T-cell (primary cell): ENCODE results near the gene ASPSCR1. TPM values are rescaled to one million over a fixed set of nuclear protein-coding genes. Genes with fewer than 3 reads are reported as not detected.
A peak's percentile ranks its signal among the peaks of the same experiment; 100 is the strongest.

Experiments used
- ATAC-seq, 4 experiments: fragments of 200-7000 bp in 3 of 4; fragments of 150-1000 bp in 1 of 4; cut with Tn5 transposase; replicated peaks in 1 of 4; 1 replicate in 3 of 4; 2 replicates in 1 of 4; pipeline ENCODE4 v1.10.0; 2021; ENCODE audit warnings: moderate library complexity in 3 of 4, mild to moderate bottlenecking in 2 of 4, moderate number of reproducible peaks in 1 of 4
- CTCF ChIA-PET, 2 donors: fragments of 300-600 bp; sonication (Branson Sonifier 250); formaldehyde crosslinking; loops; one replicate each; lab custom pipeline; 2022; ENCODE audit warnings: antibody characterized with exemption in 2 of 2; lab: Charles Lee
- POLR2A ChIA-PET, 2 donors: fragments of 300-600 bp; sonication (Branson Sonifier 250); formaldehyde crosslinking; loops; one replicate each; lab custom pipeline; 2022; ENCODE audit warnings: antibody characterized with exemption in 2 of 2; lab: Charles Lee
- DNase-seq, 35 experiments: peaks; one replicate each; pipeline versions ENCODE4 v3.0.0 to v3.0.0-alpha.2; 2013 to 2023
- H3K27ac ChIP-seq: one replicate; pipeline ENCODE4 v1.5.1; 2013; ENCODE audit warnings: low read length
- H3K27me3 ChIP-seq, 2 experiments: replicated peaks in 1 of 2; 1 replicate in 1 of 2; 2 replicates in 1 of 2; pipeline versions ENCODE4 v1.6.1 to v1.7.0; 2013; ENCODE audit warnings: low read length in 1 of 2, mixed read lengths in 1 of 2; ENCODE audit not compliant: control insufficient read depth in 2 of 2, insufficient read depth in 2 of 2; ENCODE audit errors: extremely low read depth in 1 of 2
- H3K36me3 ChIP-seq, 2 donors: 1 replicate in 1 of 2; 2 replicates in 1 of 2; pipeline versions ENCODE4 v1.6.1 to v1.7.0; 2013; ENCODE audit warnings: low read length in 1 of 2; ENCODE audit not compliant: control insufficient read depth in 2 of 2, insufficient read depth in 1 of 2; ENCODE audit errors: extremely low read depth in 1 of 2
- H3K4me1 ChIP-seq, 2 experiments: 1 replicate in 1 of 2; 2 replicates in 1 of 2; pipeline versions ENCODE4 v1.6.1 to v1.7.0; 2013; ENCODE audit warnings: low read length in 2 of 2, mixed read lengths in 1 of 2; ENCODE audit not compliant: insufficient read depth in 2 of 2, control insufficient read depth in 1 of 2; ENCODE audit errors: extremely low read depth in 1 of 2
- H3K4me3 ChIP-seq, 2 donors: 1 replicate in 1 of 2; 2 replicates in 1 of 2; pipeline versions ENCODE4 v1.5.1 to v1.7.0; 2013; ENCODE audit warnings: mild to moderate bottlenecking in 2 of 2, low read length in 1 of 2, moderate library complexity in 1 of 2; ENCODE audit not compliant: control insufficient read depth in 1 of 2; ENCODE audit errors: extremely low read depth in 1 of 2
- H3K9me3 ChIP-seq: 2 replicates; pipeline ENCODE4 v1.7.0; 2013
- H3K27ac Mint-ChIP-seq, 2 donors: one replicate each; pipeline ENCODE4 v1.8.0; 2020 to 2021; ENCODE audit warnings: mild to moderate bottlenecking in 2 of 2, mixed read lengths in 2 of 2
- H3K27me3 Mint-ChIP-seq, 2 donors: one replicate each; pipeline ENCODE4 v1.8.0; 2021 to 2022; ENCODE audit warnings: mixed read lengths in 2 of 2
- H3K36me3 Mint-ChIP-seq: one replicate; pipeline ENCODE4 v1.8.0; 2021; ENCODE audit warnings: mixed read lengths
- H3K4me1 Mint-ChIP-seq, 3 donors: one replicate each; pipeline ENCODE4 v1.8.0; 2020 to 2022; ENCODE audit warnings: mixed read lengths in 3 of 3, mild to moderate bottlenecking in 1 of 3
- H3K4me3 Mint-ChIP-seq, 3 donors: one replicate each; pipeline ENCODE4 v1.8.0; 2020 to 2022; ENCODE audit warnings: mild to moderate bottlenecking in 3 of 3, mixed read lengths in 3 of 3, moderate library complexity in 3 of 3
- H3K9me3 Mint-ChIP-seq, 3 donors: one replicate each; pipeline ENCODE4 v1.8.0; 2020 to 2022; ENCODE audit warnings: mixed read lengths in 3 of 3
- WGBS: methylation state at CpG from one replicate; pipeline ENCODE4 v1.1.5; 2013; ENCODE audit warnings: missing lambda C conversion rate; ENCODE audit not compliant: insufficient coverage; 5-methylcytosine and 5-hydroxymethylcytosine counted together
- total RNA-seq, 35 experiments: library from RNA in 6 of 35; stranded (reverse) in 6 of 35; fragments of 120-200 nt in 1 of 35; gene quantifications; one replicate each; pipeline versions ENCODE4 v1.2.1 to v1.2.4 and lab custom pipeline; 2013 to 2026

Gene ASPSCR1
- total RNA-seq, 5 donors from 2014 or later (not counting 1 experiment from before 2014, with no cell fraction given), result 34.6 to 49.7 (median 44.9) TPM

- Mint-ChIP-seq H3K36me3 (peaks cover 3% of the 10 kb centered on the region), H3K9me3 (no peaks in the 10 kb centered on the region), H3K4me3 (peak overlapping the region; percentile 9 to 66 (median 61)), H3K27me3 (no peaks in the 10 kb centered on the region), H3K4me1 (peaks cover 5 to 24% (median 18%) of the 10 kb centered on the region in 3 donors), H3K27ac (no peak overlapping the region)
- 95% methylated on average over 38 of the region's 38 CpGs for WGBS
- Histone ChIP-seq H3K27ac (no peak overlapping the region), H3K36me3 (peaks cover 12 to 49% of the 10 kb centered on the region in 2 donors), H3K27me3 (no peaks in the 10 kb centered on the region), H3K4me3 (no peak overlapping the region), H3K9me3 (no peaks in the 10 kb centered on the region), H3K4me1 (peaks cover 9 to 42% of the 10 kb centered on the region in 2 experiments)
- CTCF ChIA-PET, result no interaction called here
- POLR2A ChIA-PET, result no interaction called here
- ATAC-seq (no peak), DNase-seq (no peak)
These were observed 77.1 kb downstream of the ASPSCR1 start for GRCh38 chr17:82054351-82055022.

- ChIA-PET POLR2A (interaction anchor here in 1 of 2 donors (0.6 kb wide), 1 partner anchor 71 kb away, joined by 3 read pairs; no protein-coding TSS in a partner anchor), CTCF (interaction anchor here in 1 of 2 donors (0.6 kb wide), 1 partner anchor 245 kb away, joined by 3 read pairs; no protein-coding TSS in a partner anchor)
- Histone ChIP-seq H3K4me1 (peaks cover 9 to 35% of the 10 kb centered on the region in 2 experiments), H3K4me3 (no peak overlapping the region), H3K27me3 (no peaks in the 10 kb centered on the region), H3K9me3 (no peaks in the 10 kb centered on the region), H3K27ac (no peak overlapping the region), H3K36me3 (peaks cover 14 to 57% of the 10 kb centered on the region in 2 donors)
- no peak for DNase-seq
- 85% methylated on average over 18 of the region's 26 CpGs for WGBS
- no peaks in the 10 kb centered on the region for H3K27me3 Mint-ChIP-seq
- ATAC-seq, result no peak
- peaks cover 5 to 22% (median 15%) of the 10 kb centered on the region in 3 donors for H3K4me1 Mint-ChIP-seq
- no peak overlapping the region for H3K27ac Mint-ChIP-seq
- peak overlapping the region; percentile 9 to 61 (median 15) for H3K4me3 Mint-ChIP-seq
- H3K36me3 Mint-ChIP-seq, result peaks cover 7% of the 10 kb centered on the region
- H3K9me3 Mint-ChIP-seq, result no peaks in the 10 kb centered on the region
These were observed 77.9 kb downstream of the ASPSCR1 start for GRCh38 chr17:82055023-82055964.

GRCh38 chr17:82055965-82056728 is 78.7 kb downstream of the ASPSCR1 start:
- ATAC-seq (no peak), DNase-seq (no peak)
- no peaks in the 10 kb centered on the region for H3K27me3 Mint-ChIP-seq
- H3K9me3 ChIP-seq, result no peaks in the 10 kb centered on the region
- ChIA-PET CTCF (interaction anchor here in 1 of 2 donors (0.6 kb wide), 1 partner anchor 244 kb away, joined by 3 read pairs; no protein-coding TSS in a partner anchor), POLR2A (interaction anchor here in 1 of 2 donors (0.6 kb wide), 1 partner anchor 70 kb away, joined by 3 read pairs; no protein-coding TSS in a partner anchor)
- H3K4me1 ChIP-seq, result peaks cover 9 to 26% of the 10 kb centered on the region in 2 experiments
- H3K36me3 ChIP-seq, result peaks cover 14 to 65% of the 10 kb centered on the region in 2 donors
- no peak overlapping the region for H3K27ac ChIP-seq
- WGBS, result 97% methylated on average over 23 of the region's 28 CpGs
- H3K9me3 Mint-ChIP-seq, result no peaks in the 10 kb centered on the region
- no peak overlapping the region for H3K27ac Mint-ChIP-seq
- no peaks in the 10 kb centered on the region for H3K27me3 ChIP-seq
- no peak overlapping the region for H3K4me3 Mint-ChIP-seq
- H3K4me1 Mint-ChIP-seq, result peaks cover 0 to 15% (median 8%) of the 10 kb centered on the region in 3 donors
- H3K36me3 Mint-ChIP-seq, result peaks cover 7% of the 10 kb centered on the region
- no peak overlapping the region for H3K4me3 ChIP-seq

GRCh38 chr17:82056729-82057621 is 79.5 kb downstream of the ASPSCR1 start:
- WGBS, result 94% methylated on average over 23 of the region's 29 CpGs
- no peaks in the 10 kb centered on the region for H3K9me3 ChIP-seq
- H3K4me3 Mint-ChIP-seq, result no peak overlapping the region
- DNase-seq (no peak), ATAC-seq (no peak)
- no peaks in the 10 kb centered on the region for H3K9me3 Mint-ChIP-seq
- peaks cover 7% of the 10 kb centered on the region for H3K36me3 Mint-ChIP-seq
- H3K4me3 ChIP-seq, result no peak overlapping the region
- no peaks in the 10 kb centered on the region for H3K27me3 Mint-ChIP-seq
- peaks cover 14 to 71% of the 10 kb centered on the region in 2 donors for H3K36me3 ChIP-seq
- H3K4me1 ChIP-seq, result peaks cover 9 to 26% of the 10 kb centered on the region in 2 experiments
- ChIA-PET POLR2A (no interaction called here), CTCF (no interaction called here)
- no peak overlapping the region for H3K27ac Mint-ChIP-seq
- no peak overlapping the region for H3K27ac ChIP-seq
- no peaks in the 10 kb centered on the region for H3K27me3 ChIP-seq
- peaks cover 0 to 15% (median 8%) of the 10 kb centered on the region in 3 donors for H3K4me1 Mint-ChIP-seq

- ATAC-seq (no peak), DNase-seq (no peak)
- Mint-ChIP-seq H3K9me3 (no peaks in the 10 kb centered on the region), H3K27me3 (no peaks in the 10 kb centered on the region), H3K36me3 (peaks cover 7% of the 10 kb centered on the region), H3K4me3 (no peak overlapping the region), H3K27ac (no peak overlapping the region), H3K4me1 (peaks cover 0 to 7% (median 2%) of the 10 kb centered on the region in 3 donors)
- H3K27me3 ChIP-seq, result no peaks in the 10 kb centered on the region
- ChIA-PET CTCF (no interaction called here), POLR2A (no interaction called here)
- 86% methylated on average over 17 of the region's 17 CpGs for WGBS
- peaks cover 0 to 19% of the 10 kb centered on the region in 2 experiments for H3K4me1 ChIP-seq
- H3K9me3 ChIP-seq, result no peaks in the 10 kb centered on the region
- H3K4me3 ChIP-seq, result no peak overlapping the region
- peaks cover 16 to 82% of the 10 kb centered on the region in 2 donors for H3K36me3 ChIP-seq
- no peak overlapping the region for H3K27ac ChIP-seq
These were observed 80.9 kb downstream of the ASPSCR1 start for GRCh38 chr17:82058230-82058854.
